Hepatic stellate cell (primary cell): ENCODE results near the gene SMARCAD1.
A peak's percentile ranks its signal among the peaks of the same experiment; 100 is the strongest.

Experiments
- DNase-seq: peaks from one replicate; pipeline ENCODE4 v3.0.0; 2011; ENCODE audit warnings: low spot score

The SMARCAD1 gene, protein sequence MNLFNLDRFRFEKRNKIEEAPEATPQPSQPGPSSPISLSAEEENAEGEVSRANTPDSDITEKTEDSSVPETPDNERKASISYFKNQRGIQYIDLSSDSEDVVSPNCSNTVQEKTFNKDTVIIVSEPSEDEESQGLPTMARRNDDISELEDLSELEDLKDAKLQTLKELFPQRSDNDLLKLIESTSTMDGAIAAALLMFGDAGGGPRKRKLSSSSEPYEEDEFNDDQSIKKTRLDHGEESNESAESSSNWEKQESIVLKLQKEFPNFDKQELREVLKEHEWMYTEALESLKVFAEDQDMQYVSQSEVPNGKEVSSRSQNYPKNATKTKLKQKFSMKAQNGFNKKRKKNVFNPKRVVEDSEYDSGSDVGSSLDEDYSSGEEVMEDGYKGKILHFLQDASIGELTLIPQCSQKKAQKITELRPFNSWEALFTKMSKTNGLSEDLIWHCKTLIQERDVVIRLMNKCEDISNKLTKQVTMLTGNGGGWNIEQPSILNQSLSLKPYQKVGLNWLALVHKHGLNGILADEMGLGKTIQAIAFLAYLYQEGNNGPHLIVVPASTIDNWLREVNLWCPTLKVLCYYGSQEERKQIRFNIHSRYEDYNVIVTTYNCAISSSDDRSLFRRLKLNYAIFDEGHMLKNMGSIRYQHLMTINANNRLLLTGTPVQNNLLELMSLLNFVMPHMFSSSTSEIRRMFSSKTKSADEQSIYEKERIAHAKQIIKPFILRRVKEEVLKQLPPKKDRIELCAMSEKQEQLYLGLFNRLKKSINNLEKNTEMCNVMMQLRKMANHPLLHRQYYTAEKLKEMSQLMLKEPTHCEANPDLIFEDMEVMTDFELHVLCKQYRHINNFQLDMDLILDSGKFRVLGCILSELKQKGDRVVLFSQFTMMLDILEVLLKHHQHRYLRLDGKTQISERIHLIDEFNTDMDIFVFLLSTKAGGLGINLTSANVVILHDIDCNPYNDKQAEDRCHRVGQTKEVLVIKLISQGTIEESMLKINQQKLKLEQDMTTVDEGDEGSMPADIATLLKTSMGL

DNA sequence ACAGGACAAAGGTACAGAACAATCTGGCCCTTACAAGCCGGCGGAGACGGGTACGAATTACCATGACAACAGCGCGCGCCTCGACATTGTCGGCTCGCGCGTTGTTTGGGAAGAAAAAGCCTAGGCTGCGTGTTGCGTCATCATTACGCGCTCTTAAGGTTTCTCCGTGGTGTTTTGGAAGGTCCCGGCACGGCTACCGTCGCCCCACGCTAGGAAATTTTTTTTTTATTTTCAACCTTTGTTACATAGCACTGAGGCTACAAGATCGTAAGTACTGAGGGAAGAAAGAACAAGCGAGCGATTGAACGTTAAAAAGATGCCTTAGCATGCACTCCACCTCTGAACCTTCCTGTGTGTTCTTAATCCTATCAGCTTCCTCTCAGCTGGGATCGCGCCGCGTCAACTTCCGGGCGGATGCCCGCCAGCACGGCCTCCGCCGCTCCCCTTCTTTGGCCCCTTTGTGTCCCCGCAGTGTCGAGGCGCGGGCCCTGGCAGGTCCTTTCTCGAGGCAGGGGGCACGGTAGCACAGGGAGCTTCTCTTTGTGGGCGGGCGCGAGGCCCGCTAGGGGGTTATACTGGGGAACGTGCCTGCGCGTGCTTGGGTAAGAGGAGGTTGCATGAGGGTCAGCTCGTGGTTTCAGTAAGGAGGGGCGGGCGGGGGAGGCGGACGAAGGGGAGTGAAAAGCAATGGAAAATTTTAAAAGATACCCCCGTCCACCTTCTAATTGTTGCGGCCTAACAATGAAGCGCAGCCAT, at the start of gene SMARCAD1:
SMARCAD1 (plus strand) TSS at position 397 of the 756 bp plus-strand sequence. CDS start 530 bp downstream, outside the sequence.
- DNase-seq = peak; percentile 77

DNA sequence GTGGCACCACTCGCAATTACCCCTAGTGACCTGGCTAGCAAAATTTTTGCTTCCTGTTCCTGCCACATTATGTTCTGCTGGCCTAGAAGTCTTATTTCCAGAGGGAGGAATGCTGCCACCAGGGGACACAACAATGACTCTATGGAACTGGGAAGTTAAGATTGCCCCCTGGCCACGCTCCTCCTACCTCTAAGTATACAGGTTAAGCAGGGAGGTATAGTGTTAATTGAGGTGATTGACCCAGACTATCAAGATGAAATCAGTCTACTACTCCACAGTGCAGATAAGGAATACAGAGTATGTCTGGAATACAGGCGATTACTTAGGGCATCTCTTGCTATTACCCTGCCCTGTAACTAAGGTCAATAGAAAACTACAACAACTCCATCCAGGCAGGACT, 48.8 kb upstream of the SMARCAD1 start:
- no peak for DNase-seq

DNA sequence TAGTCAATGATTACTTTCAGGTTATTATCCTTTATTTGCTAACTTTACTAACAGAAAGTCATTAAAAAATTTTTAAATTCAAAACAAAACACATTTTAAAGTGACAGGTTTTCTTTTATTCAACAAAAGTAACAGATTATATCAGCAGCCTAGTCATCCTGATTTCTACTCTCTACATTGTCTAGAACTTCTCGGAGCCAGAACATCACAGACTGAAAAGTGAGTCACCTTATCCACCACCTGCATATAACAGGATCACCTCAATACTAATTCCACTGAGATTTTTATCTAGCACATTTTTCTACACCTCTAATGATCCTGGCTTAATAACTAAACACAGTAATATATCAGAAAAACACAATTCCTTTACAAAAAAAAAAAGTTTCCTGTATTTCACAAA, 47.9 kb upstream of the SMARCAD1 start:
- DNase-seq = no peak

DNA sequence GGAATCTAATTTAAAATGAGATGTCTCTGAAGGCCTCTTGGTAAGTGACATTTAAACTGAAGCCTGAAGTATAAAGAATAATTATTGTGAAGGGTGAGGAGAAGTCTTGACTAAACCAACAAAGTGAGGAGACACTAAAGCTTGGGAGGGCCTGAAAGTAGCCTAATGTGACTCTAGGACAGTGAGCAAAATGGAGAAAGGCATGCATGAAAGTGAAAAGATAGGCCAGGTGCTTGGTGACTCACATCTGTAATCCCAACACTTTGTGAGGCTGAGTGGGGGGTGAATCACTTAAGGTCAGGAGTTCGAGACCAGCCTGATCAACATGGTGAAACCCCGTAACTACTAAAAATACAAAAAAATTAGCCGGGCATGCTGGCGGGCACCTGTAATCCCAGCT, 46.9 kb upstream of the SMARCAD1 start:
- no peak for DNase-seq

DNA sequence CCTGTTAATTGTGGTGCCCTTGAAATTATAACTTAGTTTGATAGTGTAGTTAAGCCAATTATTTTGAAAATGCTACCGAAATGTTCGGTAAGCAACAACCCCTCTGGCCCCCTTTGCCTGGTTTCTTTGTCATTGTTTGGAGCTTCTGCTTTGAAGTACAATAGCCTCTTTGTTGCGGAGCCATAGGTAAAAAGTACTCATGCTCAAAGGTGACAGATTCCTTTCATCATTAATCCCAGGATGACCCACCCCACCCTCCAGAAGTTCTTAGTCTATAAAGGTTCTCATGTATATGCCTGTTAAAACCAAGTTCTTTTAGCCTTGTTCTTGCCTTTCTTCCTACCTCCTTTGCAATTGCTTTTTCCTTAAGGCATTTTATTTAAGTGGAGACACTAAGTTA, 42.4 kb upstream of the SMARCAD1 start:
- no peak for DNase-seq

DNA sequence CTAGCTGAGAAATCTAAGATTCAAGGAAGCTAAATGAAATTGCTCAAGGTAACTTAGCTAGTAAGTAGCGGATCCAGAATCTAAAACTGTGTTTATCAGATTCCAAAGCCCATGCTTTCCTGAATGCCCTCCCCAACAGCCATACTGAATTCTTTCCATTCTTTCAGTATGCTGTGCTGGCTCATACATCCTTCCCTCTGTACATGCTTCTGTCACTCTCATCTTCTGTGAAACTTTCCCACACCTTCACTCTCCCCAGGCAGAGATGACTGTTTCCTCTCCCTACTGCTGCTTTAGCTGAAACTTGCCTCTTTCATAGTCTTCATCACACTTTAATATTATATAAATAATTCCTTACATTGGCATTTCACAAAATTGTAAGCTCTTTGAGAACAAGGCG, 39.3 kb upstream of the SMARCAD1 start:
- no peak for DNase-seq

DNA sequence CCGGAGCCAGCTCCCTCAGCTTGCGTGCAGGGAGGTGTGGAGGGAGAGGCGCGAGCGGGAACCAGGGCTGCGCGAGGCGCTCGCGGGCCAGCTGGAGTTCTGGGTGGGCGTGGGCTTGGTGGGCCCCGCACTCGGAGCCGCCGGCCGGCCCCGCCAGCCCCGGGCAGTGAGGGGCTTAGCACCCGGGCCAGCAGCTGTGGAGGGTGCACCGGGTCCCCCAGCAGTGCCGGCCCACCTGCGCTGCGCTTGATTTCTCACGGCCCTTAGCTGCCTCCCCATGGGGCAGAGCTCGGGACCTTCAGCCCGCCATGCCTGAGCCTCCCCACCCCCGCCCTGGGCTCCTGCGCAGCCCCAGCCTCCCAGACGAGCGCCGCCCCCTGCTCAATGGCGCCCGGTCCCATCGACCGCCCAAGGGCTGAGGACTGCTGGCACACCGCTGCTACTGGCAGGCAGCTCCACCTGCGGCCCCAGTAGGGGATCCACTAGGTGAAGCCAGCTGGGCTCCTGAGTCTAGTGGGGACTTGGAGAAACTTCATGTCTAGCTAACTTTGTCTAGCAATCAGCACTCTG, 37.8 kb upstream of the SMARCAD1 start:
- no peak for DNase-seq

DNA sequence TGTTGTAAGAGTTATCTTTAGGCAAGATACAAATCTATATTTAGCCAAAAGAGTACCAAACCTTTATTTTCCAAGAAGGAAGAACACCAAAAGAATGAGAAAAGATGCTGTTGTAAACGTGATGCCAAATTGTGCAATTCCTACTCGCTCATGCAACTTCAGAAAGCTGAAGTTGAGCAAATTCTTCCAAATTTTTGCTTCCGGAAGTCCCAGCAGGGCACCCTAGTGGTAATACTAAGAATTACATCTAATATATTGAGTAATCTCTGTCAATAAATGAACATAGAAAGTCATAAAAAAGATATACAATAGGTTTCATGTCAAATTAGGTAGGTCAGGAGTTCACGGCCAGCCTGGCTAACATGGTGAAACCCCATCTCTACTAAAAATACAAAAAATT, 36.0 kb upstream of the SMARCAD1 start:
- no peak for DNase-seq

DNA sequence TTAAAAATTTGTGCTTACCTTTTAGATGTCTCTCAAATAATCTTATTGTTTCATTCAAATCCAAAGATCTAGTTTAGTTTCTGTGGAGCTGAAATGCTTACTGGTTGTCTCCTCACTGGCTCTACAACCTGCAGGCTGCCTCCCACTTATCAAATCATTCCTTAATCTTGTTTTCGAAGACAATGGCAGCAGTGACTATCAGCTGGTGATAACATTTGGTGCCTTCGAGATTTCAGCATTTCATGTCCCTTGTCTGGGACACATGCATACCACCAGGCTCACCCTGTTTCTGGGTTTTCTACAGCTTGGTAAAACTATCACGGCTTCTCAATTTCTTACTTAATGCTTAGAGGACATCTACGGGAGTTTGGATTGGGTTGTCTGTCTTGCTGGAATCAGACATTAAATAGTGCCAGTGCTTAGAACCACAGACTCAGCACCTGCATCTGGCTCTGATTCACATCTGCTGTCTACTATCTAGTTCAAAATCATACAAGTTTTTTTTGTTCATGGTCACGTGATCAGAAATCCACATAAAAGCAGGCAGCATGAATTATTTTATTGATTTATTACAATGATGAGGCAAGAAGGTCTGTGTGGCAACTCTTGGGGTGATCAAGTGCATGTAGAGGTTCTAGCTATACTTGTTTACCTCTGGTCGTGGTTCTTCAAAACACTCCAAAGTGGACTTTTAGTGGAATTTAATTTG, 32.0 kb upstream of the SMARCAD1 start:
- DNase-seq = no peak

DNA sequence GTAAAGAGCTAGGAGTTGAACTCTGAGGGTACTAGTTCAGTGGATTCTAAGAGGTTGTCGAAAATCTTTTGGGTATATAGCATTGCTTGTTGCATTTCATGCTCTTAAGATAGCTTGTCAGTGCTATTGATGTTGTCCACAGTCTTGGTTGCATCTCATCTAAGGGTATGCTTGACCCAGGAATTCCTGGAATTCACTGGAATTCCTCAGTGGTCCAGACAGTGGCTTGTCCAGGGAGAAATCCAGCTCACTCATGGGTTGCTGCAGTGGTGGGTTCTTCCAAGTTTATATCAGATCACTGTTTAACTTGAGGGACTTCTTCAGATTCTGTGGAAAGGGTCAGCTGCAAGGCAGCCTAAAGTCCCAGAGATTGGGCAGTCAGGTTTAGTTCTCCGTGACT, 29.8 kb upstream of the SMARCAD1 start:
- no peak for DNase-seq

DNA sequence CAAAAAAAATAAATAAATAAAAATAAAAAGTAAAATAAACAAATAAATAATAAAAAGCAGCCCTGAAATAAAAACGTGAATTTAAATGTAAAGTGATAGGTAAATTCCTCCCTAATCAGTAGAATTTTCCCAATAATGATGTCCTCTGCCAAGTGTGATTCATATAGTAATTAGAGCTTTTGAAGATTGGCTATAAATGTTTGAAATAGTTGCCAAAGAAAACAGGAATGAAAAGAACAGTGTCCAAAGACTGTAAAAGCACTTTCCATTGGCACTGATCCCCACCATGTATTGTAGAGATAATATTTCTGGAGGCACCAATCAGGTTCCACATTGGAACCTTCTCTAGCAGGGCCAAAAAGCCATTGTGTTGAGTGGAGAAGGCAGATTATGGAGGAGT, 25.9 kb upstream of the SMARCAD1 start:
- DNase-seq = no peak

DNA sequence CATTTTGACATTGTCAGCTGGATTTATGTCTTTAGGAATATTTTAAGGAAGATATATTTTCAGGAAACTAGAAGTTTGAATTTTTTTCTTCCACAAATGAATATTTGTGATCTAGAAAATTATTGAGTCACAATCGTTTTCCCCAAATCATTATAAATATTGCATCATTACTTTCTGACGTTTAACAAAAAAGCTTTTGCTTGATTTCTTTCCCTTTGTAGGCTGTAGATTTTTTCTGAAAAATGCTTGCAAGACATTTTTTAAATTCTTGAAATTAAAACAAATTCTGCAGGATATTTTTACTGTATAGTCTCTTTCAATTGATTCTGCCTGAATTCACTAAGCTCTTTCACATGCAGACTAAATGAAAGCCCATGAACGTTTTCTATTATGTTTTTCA, 4.9 kb upstream of the SMARCAD1 start:
- DNase-seq = no peak

DNA sequence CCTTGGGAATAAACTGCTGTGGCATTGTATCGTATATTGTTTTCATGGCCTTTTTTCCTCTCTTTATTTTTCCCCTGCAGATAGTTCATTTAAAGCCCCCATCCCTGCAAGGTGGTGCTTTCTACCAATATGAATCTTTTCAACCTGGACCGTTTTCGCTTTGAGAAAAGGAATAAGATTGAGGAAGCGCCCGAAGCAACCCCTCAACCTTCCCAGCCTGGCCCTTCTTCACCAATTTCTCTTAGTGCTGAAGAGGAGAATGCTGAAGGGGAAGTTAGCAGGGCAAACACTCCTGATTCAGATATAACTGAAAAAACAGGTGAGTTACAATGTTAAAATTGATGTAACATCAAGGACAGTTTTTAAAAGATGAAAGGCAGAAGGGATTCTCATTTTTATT, 601 bp downstream of the SMARCAD1 start:
- no peak for DNase-seq

DNA sequence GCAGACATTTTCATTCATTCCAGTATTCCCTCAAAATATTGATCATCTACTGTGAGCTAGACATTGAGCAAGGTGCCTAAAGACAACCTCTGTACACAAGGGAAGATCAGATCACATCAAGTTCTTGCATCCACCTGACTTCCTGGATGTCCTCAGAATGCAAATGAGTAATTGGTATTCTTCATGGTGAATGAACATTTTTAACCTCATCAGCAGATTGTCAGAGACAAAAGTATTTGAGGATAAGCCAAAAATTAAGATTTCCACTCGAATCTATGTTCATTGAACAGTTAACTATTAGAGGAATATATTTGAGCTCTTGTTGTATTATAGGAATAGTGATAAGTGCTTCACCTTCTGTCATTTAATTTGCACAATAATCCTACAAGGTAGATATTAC, 1.3 kb downstream of the SMARCAD1 start:
- no peak for DNase-seq

DNA sequence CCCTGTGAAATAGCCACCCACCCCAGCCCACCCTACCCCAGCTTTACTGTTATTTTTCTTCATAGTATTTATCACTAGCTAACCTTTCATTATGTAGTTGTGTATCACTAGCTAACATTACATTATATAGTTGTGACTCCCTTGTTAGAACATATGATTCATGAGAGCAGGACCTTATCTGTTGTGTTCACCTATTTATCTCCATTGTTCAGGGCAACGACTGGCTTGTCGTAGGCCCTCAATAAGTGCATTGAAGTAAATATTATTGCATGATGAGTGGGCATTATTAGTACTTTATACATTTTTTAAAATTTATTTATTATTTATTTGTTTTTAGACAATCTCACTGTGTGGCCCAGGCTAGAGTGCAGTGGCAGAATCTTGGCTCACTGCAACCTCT, 4.2 kb downstream of the SMARCAD1 start:
- DNase-seq = no peak

DNA sequence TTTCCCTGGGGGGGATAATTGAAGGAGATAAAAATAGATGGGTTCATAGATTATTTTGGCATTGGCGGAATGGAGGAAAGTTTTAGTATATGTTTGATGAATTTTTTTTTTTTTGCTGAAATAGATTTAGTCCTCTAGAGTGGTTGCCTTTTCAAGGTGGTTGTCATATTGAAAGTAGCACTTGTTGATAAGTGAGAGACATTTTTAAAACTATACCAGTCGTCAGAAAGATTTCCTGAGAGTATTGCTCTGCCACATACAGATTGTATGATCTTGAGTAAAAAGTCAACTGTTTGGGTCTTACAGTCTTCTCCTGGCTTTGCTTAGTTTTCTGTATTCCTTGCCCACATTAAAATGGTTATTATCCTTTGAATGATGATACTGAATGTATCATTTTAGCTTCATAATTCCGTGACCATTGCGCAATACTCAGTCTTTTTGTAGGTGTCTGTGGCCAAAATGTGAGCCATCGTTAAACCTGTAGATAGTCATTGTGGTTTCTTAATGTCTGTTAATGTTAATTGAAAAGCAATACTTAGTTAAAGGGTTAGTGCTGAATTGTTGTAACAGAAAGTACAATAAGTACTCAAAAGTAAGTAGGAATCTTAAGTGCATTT, 7.1 kb downstream of the SMARCAD1 start:
- no peak for DNase-seq

DNA sequence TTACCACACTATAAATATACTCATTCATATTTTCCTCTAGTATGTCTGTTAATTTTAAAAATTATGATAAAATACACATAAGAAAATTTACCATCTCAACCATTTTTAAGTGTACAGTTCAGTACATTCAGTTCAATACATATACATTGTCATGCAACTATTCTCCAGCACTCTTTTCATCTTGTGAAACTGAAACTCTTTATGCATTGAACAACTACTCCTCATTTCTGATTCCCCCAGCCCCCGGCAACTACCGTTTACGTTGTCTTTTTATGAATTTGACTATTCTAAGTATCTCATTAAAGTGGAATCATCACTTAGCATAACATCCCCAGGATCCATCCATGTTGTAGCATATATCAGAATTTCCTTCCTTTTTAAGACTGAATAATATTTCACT, 8.7 kb downstream of the SMARCAD1 start:
- DNase-seq = no peak

DNA sequence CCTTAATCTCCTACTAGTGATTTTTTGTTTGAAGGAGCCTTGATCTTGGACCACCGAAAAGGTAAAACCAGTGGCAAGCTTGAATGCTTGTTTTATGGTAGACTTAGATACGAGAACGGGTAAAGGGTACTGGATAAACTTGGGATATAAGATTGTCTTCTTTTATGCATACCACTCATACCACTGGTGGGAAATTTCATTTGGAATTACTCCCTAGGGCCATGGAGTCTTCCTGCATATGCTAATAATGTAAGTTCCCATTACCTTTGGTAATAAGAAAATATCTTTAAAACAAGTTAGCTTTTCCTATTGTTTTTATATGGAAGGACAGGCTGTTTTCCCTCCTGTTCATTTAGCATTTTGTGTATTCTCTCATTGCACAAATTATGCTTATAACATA, 11.7 kb downstream of the SMARCAD1 start:
- no peak for DNase-seq

DNA sequence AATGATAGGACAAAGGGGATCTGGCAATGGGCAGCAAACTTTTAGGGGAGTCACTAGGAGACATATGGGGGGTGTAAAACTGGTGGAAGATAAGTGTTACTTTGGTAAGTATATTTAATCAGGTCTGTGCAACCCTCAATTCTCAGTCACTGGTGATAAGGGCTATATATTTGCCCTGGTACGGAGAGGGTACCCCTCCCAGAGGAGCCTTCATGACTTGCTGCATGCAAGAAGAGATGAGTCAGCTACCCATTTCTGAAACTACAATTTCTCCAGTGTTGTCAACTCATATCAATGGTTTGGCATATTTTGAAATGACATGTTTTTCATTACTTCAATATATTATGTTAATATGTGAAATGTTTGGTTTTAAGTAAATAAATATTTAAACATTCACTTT, 14.3 kb downstream of the SMARCAD1 start:
- DNase-seq = no peak

DNA sequence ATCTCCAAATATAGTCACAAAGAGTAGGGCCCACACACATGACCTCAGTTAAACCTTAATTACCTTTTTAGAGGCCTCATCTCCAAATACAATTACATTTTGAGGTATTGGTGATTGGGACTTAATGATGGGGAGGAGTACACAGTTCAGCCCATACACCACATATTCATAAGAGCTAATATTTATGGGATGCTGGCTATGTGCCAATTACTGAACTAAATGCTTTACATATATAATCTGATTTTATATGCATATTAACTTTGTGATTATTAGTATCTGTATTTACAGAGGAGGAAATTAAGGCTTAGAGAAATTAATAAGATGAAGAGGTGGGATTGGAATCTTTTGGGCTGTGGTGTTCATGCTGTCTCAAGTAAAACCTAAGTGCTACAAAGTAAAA, 17.8 kb downstream of the SMARCAD1 start:
- no peak for DNase-seq

DNA sequence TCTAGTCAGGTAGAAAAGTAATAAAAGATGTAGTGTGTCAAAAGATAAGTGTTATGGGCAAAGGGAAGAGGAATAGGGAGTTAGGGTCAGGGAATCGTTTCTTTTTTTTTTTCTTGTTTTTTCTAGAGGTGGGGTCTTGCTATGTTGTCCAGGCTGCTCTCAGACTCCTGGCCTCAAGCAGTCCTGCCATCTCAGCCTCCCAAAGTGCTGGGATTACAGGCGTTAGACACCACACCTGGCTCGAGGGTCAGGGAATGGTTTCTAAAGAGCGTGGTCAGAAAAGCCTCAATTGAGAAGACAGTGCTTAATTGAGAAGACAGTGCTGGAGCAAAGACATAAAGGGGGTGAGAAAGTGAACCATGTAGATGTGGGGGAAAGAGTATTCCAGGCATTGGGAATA, 19.1 kb downstream of the SMARCAD1 start:
- DNase-seq = no peak
